ENCODE data around the gene C1orf174. TPM values are rescaled to one million over a fixed set of nuclear protein-coding genes. Genes with fewer than 3 reads are reported as not detected.
"Not testable (repeated sequence)": the region's sequence is repeated elsewhere in the genome, so short reads cannot be mapped to it uniquely, and the experiment has no call there.

Gene C1orf174
- total RNA-seq, 1 donor from 2014 or later: 30.8 TPM

GRCh38 chr1:3926956-3927355 lies 26.9 kb upstream of the C1orf174 start:
- DNase-seq (ENCODE audit: low read depth, low spot score): no peak

GRCh38 chr1:3925762-3926161 lies 25.7 kb upstream of the C1orf174 start:
- no peak for DNase-seq (ENCODE audit: low read depth, low spot score)

GRCh38 chr1:3925256-3925655 lies 25.2 kb upstream of the C1orf174 start:
- DNase-seq (ENCODE audit: low read depth, low spot score): no peak

GRCh38 chr1:3924825-3925220 lies 24.8 kb upstream of the C1orf174 start:
- DNase-seq (ENCODE audit: low read depth, low spot score): no peak

GRCh38 chr1:3924186-3924824 lies 24.2 kb upstream of the C1orf174 start:
- no peak for DNase-seq (ENCODE audit: low read depth, low spot score)

GRCh38 chr1:3923378-3924185 lies 23.5 kb upstream of the C1orf174 start:
- no peak for DNase-seq (ENCODE audit: low read depth, low spot score)

GRCh38 chr1:3922851-3923250 lies 22.8 kb upstream of the C1orf174 start:
- no peak for DNase-seq (ENCODE audit: low read depth, low spot score)

GRCh38 chr1:3922201-3922725 lies 22.2 kb upstream of the C1orf174 start:
- DNase-seq (ENCODE audit: low read depth, low spot score): no peak

- no peak for DNase-seq (ENCODE audit: low read depth, low spot score)
Observed at GRCh38 chr1:3921765-3922164, 21.7 kb upstream of the C1orf174 start.

GRCh38 chr1:3919706-3920105 lies 19.6 kb upstream of the C1orf174 start:
- DNase-seq (ENCODE audit: low read depth, low spot score): no peak

- no peak for DNase-seq (ENCODE audit: low read depth, low spot score)
Observed at GRCh38 chr1:3918966-3919611, 19.0 kb upstream of the C1orf174 start.

GRCh38 chr1:3918359-3918758 lies 18.3 kb upstream of the C1orf174 start:
- not testable (repeated sequence) for DNase-seq (ENCODE audit: low read depth, low spot score)

GRCh38 chr1:3917761-3918160 lies 17.7 kb upstream of the C1orf174 start:
- DNase-seq (ENCODE audit: low read depth, low spot score): no peak

GRCh38 chr1:3915551-3916121 lies 15.6 kb upstream of the C1orf174 start:
- DNase-seq (ENCODE audit: low read depth, low spot score): no peak

GRCh38 chr1:3914911-3915310 lies 14.8 kb upstream of the C1orf174 start:
- no peak for DNase-seq (ENCODE audit: low read depth, low spot score)

GRCh38 chr1:3914331-3914851 lies 14.3 kb upstream of the C1orf174 start:
- DNase-seq (ENCODE audit: low read depth, low spot score): no peak

GRCh38 chr1:3912809-3913685 lies 13.0 kb upstream of the C1orf174 start:
- no peak for DNase-seq (ENCODE audit: low read depth, low spot score)

- no peak for DNase-seq (ENCODE audit: low read depth, low spot score)
Observed at GRCh38 chr1:3911981-3912808, 12.1 kb upstream of the C1orf174 start.

All from pulmonary artery endothelial cell (primary cell).